Pancreas (tissue), 10 donors: Measurements from ENCODE around the gene CAPG. TPM values are rescaled to one million over a fixed set of nuclear protein-coding genes. Genes with fewer than 3 reads are reported as not detected.

Source experiments
- ATAC-seq, 4 donors: fragments of 200-7000 bp; cut with Tn5 transposase; one replicate each; pipeline versions ENCODE4 v1.8.0 to v1.9.1; 2020; ENCODE audit warnings: mild to moderate bottlenecking in 4 of 4, moderate library complexity in 4 of 4
- DNase-seq, 6 donors: peaks; one replicate each; pipeline ENCODE4 v3.0.0-alpha.2; 2020
- FAIRE-seq: peaks from 2 replicates; lab custom pipeline; 2012; peaks lifted over from hg19 to GRCh38; lab: Jason Lieb, UNC
- H3K27ac ChIP-seq, 4 donors: fragments of 200-600 bp; sonication (generic); 1 replicate in 3 of 4; 2 replicates in 1 of 4; pipeline versions ENCODE4 v1.5.0 to v1.8.0; 2020
- H3K27me3 ChIP-seq, 4 donors: fragments of 200-600 bp; one replicate each; pipeline ENCODE4 v1.8.0; 2021
- H3K36me3 ChIP-seq, 3 donors: fragments of 200-600 bp; sonication (generic) in 1 of 3; one replicate each; pipeline versions ENCODE4 v1.5.0 to v1.8.0; 2020 to 2021
- H3K4me1 ChIP-seq, 3 donors: fragments of 200-600 bp; one replicate each; pipeline ENCODE4 v1.8.0; 2021
- H3K4me3 ChIP-seq, 4 donors: fragments of 200-600 bp; sonication (generic) in 2 of 4; one replicate each; pipeline versions ENCODE4 v1.5.0 to v1.8.0; 2020 to 2021
- H3K9me3 ChIP-seq, 4 donors: fragments of 200-600 bp; one replicate each; pipeline ENCODE4 v1.8.0; 2021
- CTCF ChIP-seq, 4 donors: fragments of 200-600 bp; sonication (generic) in 3 of 4; IDR thresholded peaks; one replicate each; pipeline versions ENCODE4 v1.5.0 to v1.8.0; 2021; ENCODE audit warnings: antibody characterized with exemption in 4 of 4
- WGBS, 2 donors: extraction: QIAGEN DNeasy Blood & Tissue Kit; methylation state at CpG; one replicate each; pipeline ENCODE4 v1.1.7; 2013; 5-methylcytosine and 5-hydroxymethylcytosine counted together
- intact Hi-C, 3 donors: fragments of 100-400 bp; cut with DNase I; formaldehyde crosslinking; loops; one replicate each; pipeline versions ENCODE4 v1.11.1 to v1.14.2; 2022
- polyA plus RNA-seq, 2 donors: library from polyadenylated mRNA; stranded (reverse); fragments of 200-250 nt; gene quantifications; one replicate each; pipeline ENCODE4 v1.2.3, GENCODE V29; 2013
- total RNA-seq, 6 donors: library from RNA; stranded (reverse); fragmentation: NEBNext Ultra II Directional in 4 of 6; extraction: Animal tissue kit (Norgen Biotek cat#: 25700) in 4 of 6; gene quantifications; one replicate each; pipeline versions ENCODE4 v1.2.1 to v1.2.4, GENCODE V29; 2021 to 2023
- donor health status: healthy with polysubstance abuse.
- donor health status: DM: no; HTN: no; CAD: no; lungs with moderate emphysema.
- donor health status: DM: no; HTN: no; CAD: no.
- donor health status: control.
- donor health status: control.
- donor health status: Bipolar disorder and iron deficiency.
- donor health status: DM: yes; HTN: yes; CAD: no.
- donor health status: DM: no; HTN: no; CAD: no.
- donor health status: DM: no; HTN: no; CAD: no.
- donor health status: DM: yes; HTN: yes; CAD: no.

CAPG gene
- total and polyA plus RNA-seq, 8 donors, result 10.9 to 111 (median 37.5) TPM

GRCh38 chr2:85431570-85432205 is 21.5 kb upstream of the CAPG start:
- no peaks in the 10 kb centered on the region for H3K36me3 ChIP-seq
- H3K4me1 ChIP-seq, result peaks cover 7 to 15% (median 12%) of the 10 kb centered on the region in 3 donors
- TF ChIP-seq CTCF (IDR thresholded peaks at IDR 0.05), result no peak
- H3K4me3 ChIP-seq, result no peak overlapping the region
- FAIRE-seq, result no peak
- ATAC-seq, result no peak
- no peak overlapping the region for H3K27ac ChIP-seq
- no peaks in the 10 kb centered on the region for H3K27me3 ChIP-seq
- 93% methylated on average over 10 of the region's 10 CpGs for WGBS, 2 donors
- intact Hi-C loops, result no loop called here
- H3K9me3 ChIP-seq, result no peaks in the 10 kb centered on the region
- no peak for DNase-seq

- WGBS, 2 donors, result 79 to 82% methylated on average over 13 to 16 of the region's 16 CpGs
- peaks cover 14 to 21% (median 14%) of the 10 kb centered on the region in 3 donors for H3K4me1 ChIP-seq
- DNase-seq, result no peak
- no peaks in the 10 kb centered on the region for H3K27me3 ChIP-seq
- ATAC-seq, result peak in 1 of 4 donors; percentile 6
- H3K9me3 ChIP-seq, result no peaks in the 10 kb centered on the region
- FAIRE-seq, result no peak
- H3K4me3 ChIP-seq, result no peak overlapping the region
- TF ChIP-seq CTCF (IDR thresholded peaks at IDR 0.05), result no peak
- intact Hi-C loops, result no loop called here
- no peak overlapping the region for H3K27ac ChIP-seq
- no peaks in the 10 kb centered on the region for H3K36me3 ChIP-seq
Observed at GRCh38 chr2:85430752-85431569, 20.8 kb upstream of the CAPG start.

- ATAC-seq (no peak), DNase-seq (no peak), FAIRE-seq (no peak)
- no peak for TF ChIP-seq CTCF (IDR thresholded peaks at IDR 0.05)
- intact Hi-C loops, result loop anchor here in 1 of 3 donors (10.0 kb wide), 1 partner anchor 125 kb away; no protein-coding TSS in a partner anchor
- no peaks in the 10 kb centered on the region for H3K9me3 ChIP-seq
- 84 to 89% methylated on average over 2 of the region's 2 CpGs for WGBS, 2 donors
- H3K27ac ChIP-seq, result no peak overlapping the region
- H3K4me1 ChIP-seq, result peaks cover 20 to 30% (median 21%) of the 10 kb centered on the region in 3 donors
- H3K36me3 ChIP-seq, result no peaks in the 10 kb centered on the region
- H3K4me3 ChIP-seq, result no peak overlapping the region
- H3K27me3 ChIP-seq, result no peaks in the 10 kb centered on the region
Observed at GRCh38 chr2:85429924-85430289, 19.7 kb upstream of the CAPG start.

DNA sequence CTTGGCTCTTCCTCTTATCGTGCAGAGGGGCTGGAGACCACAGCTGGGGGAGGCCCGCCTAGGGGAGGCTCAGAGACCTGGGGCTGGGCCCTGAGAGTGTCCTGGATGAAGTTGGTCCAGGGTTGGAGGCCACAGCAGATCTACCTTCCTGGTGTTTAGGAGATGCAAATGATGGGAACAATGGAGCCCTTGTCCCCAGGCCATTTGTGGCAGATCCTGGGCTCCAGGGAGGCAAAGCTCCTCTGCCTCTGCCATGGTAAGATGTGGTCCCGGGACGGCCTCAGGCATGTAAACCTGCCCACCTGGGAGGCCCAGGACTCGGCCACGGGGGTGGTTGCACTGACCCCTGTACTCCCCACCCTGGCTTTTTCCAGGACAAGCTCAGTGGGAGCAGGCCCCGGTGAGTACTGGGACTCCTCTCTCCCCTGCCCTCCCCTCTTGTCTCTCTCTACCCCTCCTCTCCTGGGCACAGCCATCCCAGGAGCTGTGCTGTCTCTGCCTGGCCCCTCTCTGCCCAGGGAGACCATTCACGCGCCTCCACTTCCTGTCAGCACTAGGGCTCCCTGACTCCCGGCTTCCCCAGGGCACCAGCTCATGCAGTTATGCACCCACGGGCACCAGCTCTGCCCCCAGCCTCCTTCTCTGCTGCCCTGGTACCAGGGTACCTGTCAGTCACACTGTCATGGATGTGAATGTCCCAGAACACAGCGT is 19.2 kb upstream of the CAPG start:
- FAIRE-seq, result no peak
- Histone ChIP-seq H3K27me3 (no peaks in the 10 kb centered on the region), H3K4me3 (no peak overlapping the region), H3K27ac (no peak overlapping the region), H3K9me3 (no peaks in the 10 kb centered on the region), H3K4me1 (peaks cover 20 to 30% (median 21%) of the 10 kb centered on the region in 3 donors), H3K36me3 (no peaks in the 10 kb centered on the region)
- intact Hi-C loops, result loop anchor here in 1 of 3 donors (10.0 kb wide), 1 partner anchor 125 kb away; no protein-coding TSS in a partner anchor
- no peak for ATAC-seq
- DNase-seq, result no peak
- TF ChIP-seq CTCF (IDR thresholded peaks at IDR 0.05), result no peak
- 80 to 92% methylated on average over 8 to 12 of the region's 12 CpGs for WGBS, 2 donors
